Stimulated activated CD8-positive, alpha-beta memory T cell treated with anti-CD3 and anti-CD28 coated beads, Interleukin-7, amount 100 ng/mL, for 1 hour (primary cell): ENCODE measurements around the gene CHD9NB.
"Not testable (repeated sequence)": the region's sequence is repeated elsewhere in the genome, so short reads cannot be mapped to it uniquely, and the experiment has no call there.

Experiments used
- DNase-seq, 2 donors: peaks; one replicate each; pipeline ENCODE4 v3.0.0-alpha.2; 2020; ENCODE audit warnings: low read depth in 2 of 2

The CHD9NB gene

DNA sequence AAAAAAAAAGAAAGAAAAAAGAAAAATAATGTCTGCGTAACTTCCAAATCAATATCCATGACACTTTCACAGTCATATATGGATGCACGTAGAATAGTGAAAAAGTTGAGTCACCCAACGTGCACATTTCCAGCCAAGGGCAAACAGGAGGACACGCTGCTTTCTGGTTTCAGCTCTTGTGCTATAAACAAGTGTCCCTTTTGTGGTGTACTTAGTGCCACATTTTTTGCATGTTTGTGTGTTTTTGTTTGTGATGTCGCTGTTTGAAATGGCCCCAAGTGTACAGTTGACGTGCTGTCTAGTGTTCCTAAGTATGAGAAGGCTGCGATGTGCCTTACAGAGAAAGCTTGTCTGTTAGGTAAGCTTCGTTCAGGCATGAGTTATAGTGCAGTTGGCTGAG lies 5.0 kb upstream of the CHD9NB start:
- DNase-seq: no peak

DNA sequence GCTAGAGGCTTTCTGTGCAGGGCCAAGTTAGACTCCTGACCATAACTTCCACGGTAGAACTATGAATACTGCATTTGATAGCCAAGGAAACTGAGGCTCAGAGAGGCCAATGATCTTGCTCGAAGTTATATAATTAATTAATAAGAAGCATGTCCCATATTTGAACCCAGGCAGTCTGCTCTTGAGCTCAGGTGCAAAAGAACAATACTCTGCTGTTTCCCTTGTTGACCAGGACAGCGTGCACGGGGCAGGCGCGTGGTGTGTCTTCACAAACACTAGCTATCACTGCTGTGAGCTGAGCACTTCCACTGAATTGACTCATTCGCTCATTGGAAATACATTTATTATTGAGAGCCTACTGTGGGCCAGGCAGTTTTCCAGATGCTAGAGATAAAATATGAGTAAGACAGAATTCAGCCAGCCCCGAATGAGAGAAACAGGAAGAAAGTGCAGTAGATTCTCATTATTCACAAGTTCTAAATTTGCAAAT lies 3.7 kb upstream of the CHD9NB start:
- DNase-seq: no peak

DNA sequence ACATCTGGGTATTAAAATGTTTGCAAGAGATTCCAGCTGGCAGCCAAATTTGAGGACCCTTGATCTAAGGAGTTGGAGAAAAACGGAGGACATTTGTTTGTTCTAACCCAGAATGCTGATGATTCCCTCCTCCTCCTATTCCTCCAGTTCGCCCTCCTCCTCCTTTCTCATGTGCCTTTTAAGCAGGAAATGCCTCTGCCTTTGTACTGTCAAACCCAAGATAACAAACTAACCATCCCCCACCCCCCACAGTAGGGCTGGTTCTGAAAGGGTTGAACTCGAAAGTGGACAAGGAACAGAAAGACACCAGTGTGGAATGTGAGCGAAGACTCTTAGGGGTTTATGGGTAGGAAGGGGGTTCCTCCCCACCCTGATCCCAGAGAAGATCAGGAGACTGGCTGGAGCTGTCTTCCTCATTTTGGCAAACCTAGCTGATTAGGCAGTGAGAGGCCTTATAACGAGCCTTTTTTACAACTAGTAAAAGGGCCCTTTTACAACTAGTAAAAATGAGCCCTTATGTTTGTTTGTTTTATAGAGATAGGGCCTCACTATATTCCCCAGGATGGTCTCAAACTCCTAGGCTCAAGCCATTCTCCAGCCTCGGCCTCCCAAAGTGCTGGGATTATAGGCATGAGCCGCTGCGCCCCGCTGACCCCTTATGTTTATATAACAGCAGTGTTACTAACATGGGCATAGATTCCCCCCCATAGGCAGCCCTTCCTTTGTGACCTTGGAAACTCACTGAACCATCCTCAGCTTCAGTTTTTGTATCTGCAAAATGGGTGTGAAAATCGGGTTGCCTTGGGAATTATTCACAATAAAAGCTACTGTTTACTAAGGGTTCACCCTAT lies 3.1 kb upstream of the CHD9NB start:
- DNase-seq: no peak

DNA sequence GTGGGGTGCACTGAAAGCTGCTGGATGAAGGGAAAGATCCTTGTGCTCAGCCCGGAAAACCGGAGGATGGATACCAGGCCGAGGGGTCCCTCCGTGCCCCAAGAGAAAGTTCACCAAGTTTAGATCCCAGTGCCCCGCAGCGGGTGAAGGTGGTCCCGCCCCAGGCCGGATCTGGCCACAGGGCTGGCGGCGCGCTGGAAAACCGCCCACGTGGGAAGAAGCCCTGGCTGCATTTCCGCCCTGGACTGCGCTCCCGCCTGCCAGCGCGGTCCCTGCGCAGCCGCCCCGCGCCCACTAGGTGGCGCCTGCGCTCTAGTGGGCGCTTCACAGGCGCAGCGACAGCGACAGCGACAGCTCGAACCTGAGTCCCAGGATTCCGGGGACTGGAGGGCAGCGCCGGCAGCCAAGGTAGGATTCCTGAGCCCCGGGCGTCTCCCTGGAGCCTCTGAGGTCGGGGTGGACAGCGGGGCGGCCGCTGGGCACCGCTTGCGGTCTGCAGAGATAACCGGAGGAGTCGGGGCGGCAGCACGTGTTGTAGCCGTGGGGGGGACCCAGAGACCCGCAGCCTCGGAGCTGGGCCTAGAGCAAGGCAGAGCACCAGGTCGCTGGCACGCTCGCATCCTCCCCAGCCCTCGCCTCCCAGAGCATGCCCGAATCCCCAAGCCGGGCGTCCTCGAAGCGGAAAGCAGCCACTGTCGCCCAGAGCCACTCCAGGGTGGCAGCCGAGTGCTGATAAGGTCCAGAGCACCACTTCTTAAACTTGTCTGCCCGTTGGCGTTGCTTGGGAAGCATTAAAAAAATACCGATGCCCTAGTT lies 2.2 kb upstream of the CHD9NB start, which contains the start of gene CHD9:
Gene CHD9, plus strand, starts transcription at position 322 of the 816 bp plus-strand sequence. CDS start 101,099 bp downstream, outside the sequence.
- DNase-seq: peak; percentile 31 to 42

DNA sequence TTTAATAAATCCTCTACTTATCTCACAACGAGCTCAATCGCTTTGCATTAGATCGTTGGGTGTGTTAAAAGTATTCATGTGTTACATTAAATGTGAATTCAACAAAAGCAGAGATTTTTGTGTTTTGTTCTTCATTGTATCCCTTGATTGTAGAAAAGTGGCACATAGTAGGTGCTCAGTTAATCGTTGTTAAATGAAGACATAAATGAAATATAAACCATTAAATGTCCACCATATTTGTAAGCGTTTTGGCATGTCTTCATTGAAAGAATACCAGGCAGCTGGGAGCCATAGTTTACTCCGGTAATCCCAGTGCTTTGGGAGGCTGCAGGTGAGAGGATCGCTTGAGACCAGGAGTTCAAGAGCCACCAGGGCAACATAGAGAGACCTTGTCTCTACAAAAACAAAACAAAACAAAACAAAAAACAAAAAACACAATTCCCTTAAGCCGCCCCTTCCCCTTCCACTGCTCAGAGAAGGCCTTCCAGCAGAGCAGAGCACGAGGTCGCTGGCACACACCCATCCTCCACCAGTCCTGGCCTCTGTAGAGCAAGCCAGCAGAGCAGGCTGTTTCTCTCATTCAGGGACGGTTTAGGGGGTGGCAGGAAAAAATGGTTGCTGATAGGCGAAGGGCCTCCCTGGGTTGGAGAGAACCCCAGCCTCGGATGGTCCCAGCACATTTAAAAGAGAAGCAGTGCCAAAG lies 1.4 kb upstream of the CHD9NB start:
- DNase-seq: no peak

DNA sequence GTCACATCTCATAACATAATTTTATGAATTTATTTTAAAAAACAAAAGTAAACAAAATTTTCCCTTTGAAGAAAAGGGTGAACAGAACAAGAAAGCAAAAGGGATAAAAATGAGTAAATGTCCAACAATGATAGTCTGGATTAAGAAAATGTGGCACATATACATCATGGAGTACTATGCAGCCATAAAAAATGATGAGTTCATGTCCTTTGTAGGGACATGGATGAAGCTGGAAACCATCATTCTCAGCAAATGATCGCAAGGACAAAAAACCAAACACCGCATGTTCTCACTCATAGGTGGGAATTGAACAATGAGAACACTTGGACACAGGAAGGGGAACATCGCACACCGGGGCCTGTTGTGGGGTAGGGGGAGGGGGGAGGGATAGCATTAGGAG lies 1.4 kb downstream of the CHD9NB start:
- DNase-seq: not testable (repeated sequence)

DNA sequence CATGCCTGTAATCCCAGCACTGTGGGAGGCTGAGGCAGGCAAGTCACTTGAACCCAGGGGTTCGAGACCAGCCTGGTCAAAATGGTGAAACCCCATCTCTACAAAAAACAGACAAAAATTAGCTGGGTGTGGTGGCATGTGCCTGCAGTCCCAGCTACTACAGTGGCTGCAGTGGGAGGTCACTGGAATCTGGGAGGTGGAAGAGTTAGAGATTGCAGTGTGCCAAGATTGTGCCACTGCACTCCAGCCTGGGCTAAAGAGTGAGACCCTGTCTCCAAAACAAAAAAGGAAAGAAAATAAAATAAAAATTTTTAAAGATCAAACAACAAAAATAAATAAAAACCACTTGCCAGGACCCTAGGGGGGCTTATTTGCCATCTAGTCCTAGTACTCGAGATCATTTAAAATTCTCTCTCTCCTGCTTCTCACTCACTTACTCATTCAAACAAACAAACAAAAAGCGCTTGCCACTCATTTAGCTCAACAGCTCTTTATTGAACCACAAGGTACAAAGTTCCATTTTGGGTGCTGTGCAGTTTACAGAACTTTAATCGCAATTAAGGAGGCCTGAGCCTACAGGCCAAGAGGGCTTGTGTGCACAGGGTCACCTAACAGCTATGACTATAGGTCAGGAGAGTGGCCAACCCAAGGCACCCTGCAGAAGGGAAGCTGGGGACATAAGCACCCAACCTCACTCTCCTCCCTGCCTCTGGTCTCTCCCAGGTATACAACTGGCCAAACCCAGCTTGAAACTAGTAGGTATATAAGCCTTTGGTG lies 4.4 kb downstream of the CHD9NB start:
- no peak for DNase-seq

DNA sequence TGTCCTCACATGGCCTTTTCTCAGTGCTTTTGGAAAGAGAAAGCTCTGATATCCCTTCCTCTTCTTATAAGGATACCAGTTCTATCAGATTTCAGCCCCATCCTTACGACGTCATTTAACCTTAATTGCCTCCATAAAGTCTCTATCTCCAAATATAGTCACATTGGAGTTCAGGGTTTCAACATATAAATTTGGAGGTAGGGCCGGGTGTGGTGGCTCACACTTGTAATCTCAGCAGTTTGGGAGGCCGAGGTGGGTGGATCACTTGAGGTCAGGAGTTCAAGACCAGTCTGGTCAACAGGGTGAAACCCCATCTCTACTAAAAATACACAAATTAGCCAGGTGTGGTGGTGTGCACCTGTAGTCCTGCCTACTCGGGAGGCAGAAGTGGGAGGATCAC lies 5.2 kb downstream of the CHD9NB start:
- not testable (repeated sequence) for DNase-seq

DNA sequence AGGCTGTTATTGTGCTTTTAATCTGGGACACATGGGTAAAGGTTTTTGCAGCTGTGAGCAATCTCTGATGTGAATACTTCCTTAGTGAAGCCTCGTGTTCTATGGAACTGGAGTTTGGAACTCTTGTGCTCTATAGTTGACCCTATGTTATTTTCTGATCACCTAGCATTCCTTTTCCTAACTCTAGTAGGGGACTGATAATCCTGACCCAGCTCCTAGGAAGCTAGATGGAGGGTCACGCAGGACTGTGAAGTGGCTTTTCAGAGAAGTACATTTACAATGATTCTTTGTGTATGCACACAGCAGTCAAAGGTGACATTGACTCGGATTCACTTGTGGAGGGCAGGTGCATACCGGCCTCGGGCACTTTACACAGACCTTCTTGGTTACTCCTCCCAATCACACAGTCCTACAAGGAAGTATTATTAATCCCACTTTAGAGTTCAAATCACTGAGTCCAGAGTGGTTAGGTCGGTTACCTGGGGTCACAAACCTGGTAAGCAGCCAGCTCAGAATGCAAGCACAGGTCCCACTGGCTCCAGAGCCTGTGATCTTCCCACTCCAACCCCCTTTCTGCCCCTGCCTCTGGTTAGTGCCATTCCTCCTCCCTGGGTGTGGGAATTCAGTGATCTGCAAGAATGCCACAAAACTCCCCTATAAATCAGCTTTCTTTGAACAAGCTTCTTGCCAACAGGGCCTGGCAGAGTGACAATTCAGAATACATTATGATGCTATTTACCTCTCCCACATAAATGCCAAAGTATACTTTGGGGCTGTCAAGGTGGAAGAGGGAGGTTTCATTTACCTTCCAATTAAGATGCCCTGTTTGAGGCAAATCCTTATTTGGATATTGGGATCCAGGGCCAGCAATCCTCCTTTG lies 7.1 kb downstream of the CHD9NB start:
- no peak for DNase-seq

DNA sequence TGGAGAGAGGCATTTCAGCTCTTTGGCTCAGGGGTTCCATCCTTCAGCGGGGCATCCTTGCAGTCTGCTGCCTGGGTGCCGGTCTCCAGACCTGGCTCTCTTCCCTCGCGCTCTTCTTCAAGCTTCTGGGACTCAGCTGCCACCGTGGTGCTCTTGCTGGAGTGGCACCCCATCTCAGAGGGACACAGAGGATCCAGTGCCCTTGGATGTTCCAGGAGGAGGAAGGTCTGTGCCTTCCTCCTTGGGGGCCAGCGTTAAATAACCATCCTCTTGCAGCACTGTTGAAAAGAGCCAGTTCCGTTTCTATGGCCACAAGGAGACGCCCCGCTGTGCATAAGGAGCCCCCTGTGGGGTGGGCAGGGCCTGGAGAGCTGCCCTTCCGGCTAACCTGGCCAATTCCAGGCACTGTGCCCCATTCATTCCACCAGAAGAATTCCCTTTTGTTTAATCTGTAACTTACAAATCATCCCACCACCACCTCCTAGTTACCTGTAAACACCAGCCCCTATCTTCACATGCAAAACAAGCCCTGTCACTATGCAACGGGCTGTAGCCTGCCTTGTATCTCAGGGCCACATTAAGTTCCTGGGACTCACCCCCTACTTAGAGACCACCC lies 8.6 kb downstream of the CHD9NB start:
- no peak for DNase-seq

DNA sequence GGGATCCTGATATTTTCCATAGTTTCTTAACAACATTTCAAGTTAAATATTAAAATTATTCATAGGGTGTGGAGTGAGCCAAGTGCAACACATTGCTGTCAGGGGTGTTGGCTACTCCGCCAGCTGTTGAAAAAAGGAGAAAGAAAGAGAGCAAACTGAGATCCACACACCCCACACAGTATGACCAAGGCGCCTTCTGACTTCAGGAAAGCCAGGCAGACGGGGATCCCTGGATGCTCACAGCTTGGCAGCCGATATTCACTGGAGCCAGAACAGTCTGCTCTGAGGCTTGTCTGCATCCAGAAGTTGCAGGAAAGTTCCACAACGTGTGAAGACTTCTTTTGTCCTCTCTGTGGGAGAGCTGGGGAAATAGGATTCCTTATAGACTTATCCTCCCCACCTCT lies 9.3 kb downstream of the CHD9NB start:
- DNase-seq: no peak

DNA sequence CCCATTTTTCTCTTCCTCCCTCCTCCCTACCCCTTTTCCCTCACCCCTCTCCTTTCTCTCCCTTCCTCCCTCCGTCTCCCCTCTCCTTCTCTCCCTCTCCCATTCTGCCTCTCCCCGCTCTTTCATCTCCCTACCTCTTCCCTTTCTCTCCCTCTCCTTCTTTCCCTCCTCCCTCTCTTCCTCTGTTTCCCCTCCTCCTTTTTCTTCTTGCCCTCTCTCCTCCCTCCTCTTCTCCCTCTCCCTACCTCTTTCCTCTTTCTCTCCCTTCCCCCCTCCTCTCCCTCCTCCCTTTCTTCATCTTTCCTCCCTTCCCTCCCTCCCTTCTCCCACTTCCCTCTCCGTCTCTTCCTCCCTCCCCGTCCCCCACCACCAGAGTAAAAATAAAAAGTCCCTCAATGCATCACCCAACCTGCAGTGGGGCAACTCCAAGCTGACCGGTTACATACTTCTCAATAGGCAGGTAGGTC lies 10.4 kb downstream of the CHD9NB start:
- no peak for DNase-seq

DNA sequence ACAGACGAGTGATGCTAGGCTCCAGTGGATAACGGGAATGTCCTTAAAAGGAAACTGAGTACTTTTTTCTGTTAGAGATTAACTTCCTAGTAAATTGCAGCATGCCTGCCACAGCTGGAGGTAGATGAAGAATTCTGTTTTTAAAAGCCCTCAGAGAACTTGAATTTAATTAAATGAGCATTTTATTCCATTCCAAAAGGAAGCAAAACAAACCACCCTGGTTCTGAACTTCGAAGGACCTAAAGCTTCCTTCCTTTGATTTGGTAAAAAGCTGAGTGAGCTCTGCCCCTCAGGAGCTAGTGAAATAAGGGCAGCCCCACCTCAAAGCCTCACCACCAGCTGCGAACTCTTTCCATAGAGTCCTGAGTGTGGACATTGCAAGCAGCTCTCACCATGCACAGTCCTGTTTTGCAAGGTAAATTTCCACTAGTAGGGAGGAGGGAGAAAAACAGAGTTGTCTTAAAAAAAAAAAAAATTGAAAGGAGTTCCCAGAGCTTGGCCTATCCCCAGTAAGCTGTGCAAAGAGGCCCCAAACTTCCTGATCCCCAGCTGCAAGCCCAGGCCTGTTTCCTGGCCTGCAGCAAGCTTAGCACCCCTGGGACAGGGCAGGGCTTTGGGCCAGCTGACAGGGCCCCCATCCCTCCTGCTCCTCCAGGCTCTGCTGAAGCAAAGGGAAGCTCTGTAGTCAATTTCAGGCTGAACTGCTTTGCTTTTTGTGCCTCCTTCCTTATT lies 11.2 kb downstream of the CHD9NB start:
- no peak for DNase-seq

DNA sequence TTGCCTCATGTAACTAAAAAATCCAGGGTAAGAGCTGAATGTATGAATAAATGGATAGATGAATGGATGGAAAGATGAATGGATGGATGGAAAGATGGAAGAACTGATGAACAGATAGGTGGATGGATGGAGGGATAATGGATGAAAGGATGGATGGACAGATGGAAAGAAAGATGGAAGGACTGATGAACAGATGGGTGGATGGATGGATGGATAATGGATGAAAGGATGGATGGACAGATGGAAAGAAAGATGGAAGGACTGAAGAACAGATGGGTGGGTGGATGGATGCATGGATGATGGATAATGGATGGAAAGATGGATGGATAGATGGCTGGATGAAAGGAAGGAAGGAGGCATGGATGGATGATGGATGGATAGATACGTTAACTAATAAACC lies 11.9 kb downstream of the CHD9NB start:
- DNase-seq: no peak

DNA sequence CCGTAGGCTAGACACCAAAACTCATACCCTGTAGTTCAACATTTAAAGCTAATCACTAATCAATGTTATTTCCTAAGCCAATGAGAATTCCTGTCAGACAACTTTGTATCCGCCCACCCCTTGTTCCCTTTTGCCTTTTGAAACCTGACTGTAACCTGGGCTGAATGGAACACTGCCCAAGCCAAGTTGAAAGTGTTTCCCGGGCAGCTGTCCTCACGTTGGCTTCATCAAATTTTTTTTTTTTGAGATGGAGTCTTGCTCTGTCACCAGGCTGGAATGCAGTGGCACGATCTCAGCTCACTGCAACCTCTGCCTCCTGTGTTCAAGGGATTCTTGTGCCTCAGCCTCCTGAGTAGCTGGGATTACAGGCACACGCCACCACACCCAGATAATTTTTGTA lies 16.0 kb downstream of the CHD9NB start:
- DNase-seq: not testable (repeated sequence)

DNA sequence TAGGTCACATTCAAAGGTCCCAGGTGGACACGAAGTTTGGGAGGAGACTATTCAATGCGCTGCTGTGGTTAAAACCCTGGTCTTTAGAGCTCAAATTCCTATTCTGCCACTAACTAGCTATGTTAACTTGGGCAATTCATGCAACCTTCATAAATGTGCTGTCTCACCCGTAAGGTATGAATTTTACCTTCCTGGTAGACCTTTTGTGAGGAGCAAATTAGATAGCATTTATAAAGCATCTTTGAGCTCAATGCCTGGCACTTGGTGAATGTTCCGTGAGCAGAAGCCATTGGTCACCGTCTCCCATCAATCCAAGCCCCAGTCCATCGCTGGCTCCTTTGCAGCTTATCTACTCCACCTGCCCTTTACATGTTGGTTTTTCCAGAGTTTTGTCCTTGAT lies 16.6 kb downstream of the CHD9NB start:
- DNase-seq: no peak

DNA sequence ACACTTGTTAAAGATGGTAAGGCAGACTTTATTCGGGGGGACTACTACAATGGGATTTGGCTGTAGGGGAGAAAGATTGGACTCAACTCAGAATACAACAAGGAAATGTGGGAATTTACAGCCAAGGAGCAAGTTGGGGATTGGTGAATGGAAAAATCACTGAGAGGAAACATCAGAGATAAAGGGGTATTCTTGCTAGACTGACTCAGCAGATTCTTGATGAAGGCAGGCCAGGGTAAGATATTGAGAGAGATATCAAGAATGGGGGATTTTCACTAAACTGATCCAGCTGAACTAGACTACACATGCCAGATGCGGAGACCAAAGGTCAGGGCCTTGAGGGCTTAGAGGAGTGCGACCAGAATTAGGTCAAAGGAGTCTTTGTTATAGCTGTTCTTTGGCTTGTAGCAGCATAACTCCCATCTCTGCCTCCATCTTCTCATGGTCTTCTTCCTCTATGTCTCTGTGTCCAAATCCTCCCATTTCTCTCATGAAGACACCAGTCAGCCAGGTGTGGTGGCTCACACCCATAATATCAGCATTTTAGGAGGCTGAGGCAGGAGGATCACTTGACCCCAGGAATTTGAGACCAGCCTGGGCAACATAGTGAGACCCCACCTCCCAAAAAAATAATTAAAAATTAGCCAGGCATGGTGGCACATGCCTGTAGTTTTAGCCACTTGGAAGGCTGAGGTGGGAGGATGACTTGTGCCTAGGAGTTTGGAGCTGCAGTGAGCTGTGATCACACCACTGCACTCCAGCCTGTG lies 17.3 kb downstream of the CHD9NB start:
- DNase-seq: no peak

DNA sequence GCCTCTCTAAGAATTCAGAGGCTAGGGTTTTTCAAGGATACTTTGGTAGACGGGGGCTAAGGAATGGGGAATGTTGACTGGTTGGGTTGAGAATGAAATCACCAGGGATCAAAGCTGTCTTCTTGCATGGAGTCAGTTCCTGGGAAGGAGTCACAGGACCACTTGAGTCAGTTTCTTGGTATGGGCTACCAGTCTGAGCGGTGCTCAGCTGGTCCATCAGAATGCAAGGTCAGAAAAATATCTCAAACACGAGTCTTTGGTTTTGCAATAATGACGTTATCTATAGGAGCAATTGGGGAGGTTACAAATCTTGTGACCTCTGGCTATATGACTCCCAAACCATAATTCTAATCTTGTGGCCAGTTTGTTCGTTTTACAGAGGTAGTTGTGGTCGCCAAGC lies 18.4 kb downstream of the CHD9NB start:
- DNase-seq: no peak
